Measurements from ENCODE around the gene TPCN1. TPM values are rescaled to one million over a fixed set of nuclear protein-coding genes. Genes with fewer than 3 reads are reported as not detected.

The TPCN1 gene
- total RNA-seq, 1 donor from 2014 or later, result 8.4 TPM

- Mint-ChIP-seq H3K4me1 (ENCODE audit: unreplicated experiment) (peaks cover 6% of the 10 kb centered on the region), H3K27me3 (ENCODE audit: unreplicated experiment) (peaks cover 1% of the 10 kb centered on the region), H3K9me3 (ENCODE audit: unreplicated experiment) (no peaks in the 10 kb centered on the region), H3K4me3 (ENCODE audit: unreplicated experiment) (peak within 1 kb of the TSS; percentile 97), H3K36me3 (ENCODE audit: low read depth, unreplicated experiment) (peaks cover 13% of the 10 kb centered on the region), H3K27ac (ENCODE audit: unreplicated experiment) (peak within 1 kb of the TSS; percentile 45)
- TF ChIP-seq CTCF (IDR thresholded peaks at IDR 0.05; ENCODE audit: unreplicated experiment), result no peak
- peak; percentile 95 for DNase-seq (ENCODE audit: low spot score)
Measured at GRCh38 chr12:113334786-113335539, 113.7 kb downstream of the TPCN1 start, which contains the start of gene SLC8B1. Gene SLC8B1, minus strand, starts transcription at chr12:113335109. Its CDS starts 2,231 bp downstream, at chr12:113332878.

- no peaks in the 10 kb centered on the region for H3K9me3 Mint-ChIP-seq (ENCODE audit: unreplicated experiment)
- no peak for DNase-seq (ENCODE audit: low spot score)
- H3K4me3 Mint-ChIP-seq (ENCODE audit: unreplicated experiment), result no peak overlapping the region
- H3K27ac Mint-ChIP-seq (ENCODE audit: unreplicated experiment), result no peak overlapping the region
- H3K4me1 Mint-ChIP-seq (ENCODE audit: unreplicated experiment), result peaks cover 2% of the 10 kb centered on the region
- TF ChIP-seq CTCF (IDR thresholded peaks at IDR 0.05; ENCODE audit: unreplicated experiment), result no peak
- no peaks in the 10 kb centered on the region for H3K27me3 Mint-ChIP-seq (ENCODE audit: unreplicated experiment)
- no peaks in the 10 kb centered on the region for H3K36me3 Mint-ChIP-seq (ENCODE audit: low read depth, unreplicated experiment)
Measured at GRCh38 chr12:113339540-113339939, 118.3 kb downstream of the TPCN1 start.

GRCh38 chr12:113340061-113340460 is 118.8 kb downstream of the TPCN1 start:
- Mint-ChIP-seq H3K4me1 (ENCODE audit: unreplicated experiment) (no peaks in the 10 kb centered on the region), H3K4me3 (ENCODE audit: unreplicated experiment) (no peak overlapping the region), H3K27ac (ENCODE audit: unreplicated experiment) (no peak overlapping the region), H3K9me3 (ENCODE audit: unreplicated experiment) (no peaks in the 10 kb centered on the region), H3K36me3 (ENCODE audit: low read depth, unreplicated experiment) (no peaks in the 10 kb centered on the region), H3K27me3 (ENCODE audit: unreplicated experiment) (no peaks in the 10 kb centered on the region)
- no peak for DNase-seq (ENCODE audit: low spot score)
- no peak for TF ChIP-seq CTCF (IDR thresholded peaks at IDR 0.05; ENCODE audit: unreplicated experiment)

GRCh38 chr12:113341535-113341934 is 120.3 kb downstream of the TPCN1 start:
- no peak for TF ChIP-seq CTCF (IDR thresholded peaks at IDR 0.05; ENCODE audit: unreplicated experiment)
- H3K4me1 Mint-ChIP-seq (ENCODE audit: unreplicated experiment), result no peaks in the 10 kb centered on the region
- no peaks in the 10 kb centered on the region for H3K36me3 Mint-ChIP-seq (ENCODE audit: low read depth, unreplicated experiment)
- no peaks in the 10 kb centered on the region for H3K9me3 Mint-ChIP-seq (ENCODE audit: unreplicated experiment)
- H3K27ac Mint-ChIP-seq (ENCODE audit: unreplicated experiment), result no peak overlapping the region
- no peak overlapping the region for H3K4me3 Mint-ChIP-seq (ENCODE audit: unreplicated experiment)
- DNase-seq (ENCODE audit: low spot score), result no peak
- H3K27me3 Mint-ChIP-seq (ENCODE audit: unreplicated experiment), result no peaks in the 10 kb centered on the region

- DNase-seq (ENCODE audit: low spot score), result no peak
- no peaks in the 10 kb centered on the region for H3K36me3 Mint-ChIP-seq (ENCODE audit: low read depth, unreplicated experiment)
- no peak overlapping the region for H3K27ac Mint-ChIP-seq (ENCODE audit: unreplicated experiment)
- H3K4me1 Mint-ChIP-seq (ENCODE audit: unreplicated experiment), result no peaks in the 10 kb centered on the region
- no peak for TF ChIP-seq CTCF (IDR thresholded peaks at IDR 0.05; ENCODE audit: unreplicated experiment)
- no peak overlapping the region for H3K4me3 Mint-ChIP-seq (ENCODE audit: unreplicated experiment)
- peaks cover 6% of the 10 kb centered on the region for H3K27me3 Mint-ChIP-seq (ENCODE audit: unreplicated experiment)
- H3K9me3 Mint-ChIP-seq (ENCODE audit: unreplicated experiment), result no peaks in the 10 kb centered on the region
Measured at GRCh38 chr12:113345318-113345717, 124.1 kb downstream of the TPCN1 start.

Data from endothelial cell (in vitro differentiated cells).